ENCODE data around the gene SFTPD. TPM values are rescaled to one million over a fixed set of nuclear protein-coding genes. Genes with fewer than 3 reads are reported as not detected.
"Not testable (repeated sequence)": the region's sequence is repeated elsewhere in the genome, so short reads cannot be mapped to it uniquely, and the experiment has no call there.

Gene SFTPD
- total RNA-seq, 1 experiment from 2014 or later = 0.24 TPM

DNA sequence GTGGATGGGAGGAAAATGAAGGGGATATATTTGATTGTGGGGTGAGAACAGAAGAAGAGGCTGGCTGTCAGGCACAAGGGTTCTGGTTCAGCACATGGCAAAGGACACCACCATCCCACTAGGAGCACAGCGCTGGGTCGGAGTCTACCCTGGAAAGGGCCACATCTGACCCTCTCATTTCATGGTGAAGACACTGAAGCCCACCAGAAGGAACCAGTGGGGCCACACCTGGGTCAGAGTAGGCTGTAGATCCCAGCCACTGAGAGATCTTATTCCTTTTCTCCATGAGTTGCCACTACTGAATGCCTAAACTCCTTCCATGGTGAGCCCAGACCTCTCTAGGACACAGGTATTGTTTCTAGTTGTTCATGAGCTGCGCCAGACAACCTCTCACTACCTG lies 25.8 kb downstream of the SFTPD start:
- no peak overlapping the region for H3K9ac ChIP-seq (ENCODE audit: extremely low read depth, insufficient read length, low read length)
- no peak overlapping the region for H2AK5ac ChIP-seq (ENCODE audit: insufficient read length, low read length)
- TF ChIP-seq, protein P1, sequence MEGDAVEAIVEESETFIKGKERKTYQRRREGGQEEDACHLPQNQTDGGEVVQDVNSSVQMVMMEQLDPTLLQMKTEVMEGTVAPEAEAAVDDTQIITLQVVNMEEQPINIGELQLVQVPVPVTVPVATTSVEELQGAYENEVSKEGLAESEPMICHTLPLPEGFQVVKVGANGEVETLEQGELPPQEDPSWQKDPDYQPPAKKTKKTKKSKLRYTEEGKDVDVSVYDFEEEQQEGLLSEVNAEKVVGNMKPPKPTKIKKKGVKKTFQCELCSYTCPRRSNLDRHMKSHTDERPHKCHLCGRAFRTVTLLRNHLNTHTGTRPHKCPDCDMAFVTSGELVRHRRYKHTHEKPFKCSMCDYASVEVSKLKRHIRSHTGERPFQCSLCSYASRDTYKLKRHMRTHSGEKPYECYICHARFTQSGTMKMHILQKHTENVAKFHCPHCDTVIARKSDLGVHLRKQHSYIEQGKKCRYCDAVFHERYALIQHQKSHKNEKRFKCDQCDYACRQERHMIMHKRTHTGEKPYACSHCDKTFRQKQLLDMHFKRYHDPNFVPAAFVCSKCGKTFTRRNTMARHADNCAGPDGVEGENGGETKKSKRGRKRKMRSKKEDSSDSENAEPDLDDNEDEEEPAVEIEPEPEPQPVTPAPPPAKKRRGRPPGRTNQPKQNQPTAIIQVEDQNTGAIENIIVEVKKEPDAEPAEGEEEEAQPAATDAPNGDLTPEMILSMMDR (conservative IDR thresholded peaks at IDR 0.05) = no peak
- no CpG with 5 or more reads among the region's 3 CpGs for WGBS (ENCODE audit: extremely low coverage, insufficient read length, low lambda C conversion rate)
- H2BK15ac ChIP-seq (ENCODE audit: low read depth, low read length) = no peak overlapping the region
- H3K23me2 ChIP-seq (ENCODE audit: insufficient read length, low read depth, low read length, poor library complexity, severe bottlenecking) = no peaks in the 10 kb centered on the region
- H3K79me1 ChIP-seq (ENCODE audit: insufficient read depth, low read depth, low read length, poor library complexity, severe bottlenecking) = no peaks in the 10 kb centered on the region
- no peaks in the 10 kb centered on the region for H3K79me2 ChIP-seq (ENCODE audit: insufficient read depth, low read length)
- H2BK20ac ChIP-seq (ENCODE audit: low read depth, low read length, poor library complexity, severe bottlenecking) = no peak overlapping the region
- peaks cover 3% of the 10 kb centered on the region; the same call in 1 of the 2 replicates for H3K4me1 ChIP-seq (ENCODE audit: insufficient read depth, low read length)
- peaks cover 6 to 12% of the 10 kb centered on the region in 2 experiments for H3K9me3 Mint-ChIP-seq
- no peak overlapping the region for H2AFZ ChIP-seq (ENCODE audit: low read length)
- no peak for DNase-seq
- H3K36me3 Mint-ChIP-seq (ENCODE audit: insufficient read depth in 1 of 3, low read depth in 3 of 3) = peaks cover 7 to 12% (median 7%) of the 10 kb centered on the region in 3 experiments
- H4K91ac ChIP-seq (ENCODE audit: insufficient read length, low read depth, low read length) = no peak overlapping the region
- no peaks in the 10 kb centered on the region for H4K20me1 ChIP-seq (ENCODE audit: control insufficient read depth, insufficient read depth, insufficient read length)
- no peak overlapping the region for H3K18ac ChIP-seq (ENCODE audit: insufficient read length, low read depth, low read length)
- no peak overlapping the region for H3T11ph ChIP-seq (ENCODE audit: low read length)
- no peak overlapping the region for H2BK120ac ChIP-seq (ENCODE audit: low read depth, low read length, poor library complexity, severe bottlenecking)
- no peaks in the 10 kb centered on the region for H3K27me3 ChIP-seq (ENCODE audit: insufficient read depth, low read length)
- H3K27ac ChIP-seq (ENCODE audit: insufficient read length, low read depth, low read length) = no peak overlapping the region
- no peak overlapping the region for H3K4me2 ChIP-seq (ENCODE audit: insufficient read depth, insufficient read length, low read length)
- no peak overlapping the region for H2BK5ac ChIP-seq (ENCODE audit: insufficient read length, low read length)
- H3K14ac ChIP-seq (ENCODE audit: insufficient read depth, low read length) = no peak overlapping the region
- peaks cover 5% of the 10 kb centered on the region for H3K27me3 Mint-ChIP-seq (ENCODE audit: low read depth)
- no peak overlapping the region for H3K23ac ChIP-seq (ENCODE audit: insufficient read length, low read depth, low read length)
- no peak overlapping the region for H4K5ac ChIP-seq (ENCODE audit: insufficient read length, low read depth, low read length)
- no peak overlapping the region for H3K4ac ChIP-seq (ENCODE audit: low read depth, low read length)
- no peaks in the 10 kb centered on the region for H3K9me3 ChIP-seq (ENCODE audit: control insufficient read depth, low read depth, low read length)
- no peak overlapping the region for H3K4me3 Mint-ChIP-seq
- no peak overlapping the region for H3K56ac ChIP-seq (ENCODE audit: insufficient read length, low read depth, low read length)
- no peak overlapping the region for H4K8ac ChIP-seq (replicated peaks; ENCODE audit: insufficient read length, low read depth, low read length)
- no peak overlapping the region for H2BK12ac ChIP-seq (ENCODE audit: insufficient read length, low read depth, low read length)
- no peaks in the 10 kb centered on the region for H3K4me1 Mint-ChIP-seq
- no peak overlapping the region for H3K27ac Mint-ChIP-seq

DNA sequence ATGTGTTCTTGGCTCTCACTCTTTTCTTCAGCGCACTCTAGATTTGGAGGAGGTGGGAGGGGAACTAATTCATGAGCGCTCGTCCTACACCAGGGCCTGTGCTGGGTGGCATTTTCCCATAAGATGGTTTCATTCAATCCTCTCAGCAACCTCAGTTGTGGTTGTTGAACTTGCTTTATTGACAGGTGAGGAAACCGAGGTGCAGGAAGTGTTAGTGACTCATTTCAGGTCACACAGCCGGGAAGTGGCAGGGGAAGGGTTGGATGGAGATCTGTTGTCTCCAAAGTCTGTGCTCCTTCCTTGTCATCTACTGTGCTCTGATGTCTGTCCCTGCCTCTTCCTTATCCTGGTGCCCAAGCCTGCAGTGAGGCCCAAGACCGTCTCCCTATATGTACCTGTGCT lies 26.9 kb downstream of the SFTPD start:
- not testable (repeated sequence) for H3K14ac ChIP-seq (ENCODE audit: insufficient read depth, low read length); H3K79me2 ChIP-seq (ENCODE audit: insufficient read depth, low read length); H4K8ac ChIP-seq (replicated peaks; ENCODE audit: insufficient read length, low read depth, low read length); H3K18ac ChIP-seq (ENCODE audit: insufficient read length, low read depth, low read length); H3K27me3 Mint-ChIP-seq (ENCODE audit: low read depth); H3K27me3 ChIP-seq (ENCODE audit: insufficient read depth, low read length); H3K27ac Mint-ChIP-seq; H3K36me3 Mint-ChIP-seq (ENCODE audit: insufficient read depth in 1 of 3, low read depth in 3 of 3); H2BK20ac ChIP-seq (ENCODE audit: low read depth, low read length, poor library complexity, severe bottlenecking); DNase-seq; H2BK15ac ChIP-seq (ENCODE audit: low read depth, low read length); H3K4me2 ChIP-seq (ENCODE audit: insufficient read depth, insufficient read length, low read length); H3K23me2 ChIP-seq (ENCODE audit: insufficient read length, low read depth, low read length, poor library complexity, severe bottlenecking); H4K20me1 ChIP-seq (ENCODE audit: control insufficient read depth, insufficient read depth, insufficient read length); H2AK5ac ChIP-seq (ENCODE audit: insufficient read length, low read length); H2BK120ac ChIP-seq (ENCODE audit: low read depth, low read length, poor library complexity, severe bottlenecking); H3K9me3 Mint-ChIP-seq; H3K9me3 ChIP-seq (ENCODE audit: control insufficient read depth, low read depth, low read length); H3K56ac ChIP-seq (ENCODE audit: insufficient read length, low read depth, low read length); H3K4me1 ChIP-seq (ENCODE audit: insufficient read depth, low read length); H3K79me1 ChIP-seq (ENCODE audit: insufficient read depth, low read depth, low read length, poor library complexity, severe bottlenecking); H2BK12ac ChIP-seq (ENCODE audit: insufficient read length, low read depth, low read length); H2BK5ac ChIP-seq (ENCODE audit: insufficient read length, low read length); H4K5ac ChIP-seq (ENCODE audit: insufficient read length, low read depth, low read length); H3T11ph ChIP-seq (ENCODE audit: low read length); H3K23ac ChIP-seq (ENCODE audit: insufficient read length, low read depth, low read length); H3K9ac ChIP-seq (ENCODE audit: extremely low read depth, insufficient read length, low read length); H3K4ac ChIP-seq (ENCODE audit: low read depth, low read length); H3K4me3 Mint-ChIP-seq; H2AFZ ChIP-seq (ENCODE audit: low read length); H4K91ac ChIP-seq (ENCODE audit: insufficient read length, low read depth, low read length); H3K4me1 Mint-ChIP-seq; H3K27ac ChIP-seq (ENCODE audit: insufficient read length, low read depth, low read length)
- WGBS (ENCODE audit: extremely low coverage, insufficient read length, low lambda C conversion rate) = no CpG with 5 or more reads among the region's 6 CpGs
